Duodenal mucosa (tissue), 2 donors: Measurements from ENCODE around the gene SLC25A23.
"Not testable (repeated sequence)": the region's sequence is repeated elsewhere in the genome, so short reads cannot be mapped to it uniquely, and the experiment has no call there.

Source experiments
- H3K27ac ChIP-seq: one replicate; pipeline ENCODE4 v1.7.0; 2013; ENCODE audit warnings: low read depth, low read length
- H3K27me3 ChIP-seq, 2 donors: one replicate each; pipeline ENCODE4 v1.7.0; 2013; ENCODE audit warnings: low read length in 2 of 2, control low read depth in 1 of 2; ENCODE audit not compliant: insufficient read depth in 2 of 2, control insufficient read depth in 1 of 2
- H3K36me3 ChIP-seq, 2 donors: one replicate each; pipeline ENCODE4 v1.7.0; 2013; ENCODE audit warnings: low read length in 2 of 2, control low read depth in 1 of 2; ENCODE audit not compliant: insufficient read depth in 2 of 2, control insufficient read depth in 1 of 2
- H3K4me1 ChIP-seq, 2 donors: one replicate each; pipeline ENCODE4 v1.7.0; 2013; ENCODE audit warnings: low read length in 2 of 2, control low read depth in 1 of 2; ENCODE audit not compliant: insufficient read depth in 2 of 2, control insufficient read depth in 1 of 2
- H3K4me3 ChIP-seq, 2 donors: one replicate each; pipeline ENCODE4 v1.7.0; 2013; ENCODE audit warnings: low read length in 2 of 2, low read depth in 1 of 2
- H3K9ac ChIP-seq, 2 donors: one replicate each; pipeline ENCODE4 v1.7.0; 2013; ENCODE audit warnings: low read length in 2 of 2, low read depth in 1 of 2
- H3K9me3 ChIP-seq, 2 donors: one replicate each; pipeline ENCODE4 v1.7.0; 2013; ENCODE audit warnings: low read length in 2 of 2, control low read depth in 1 of 2; ENCODE audit not compliant: control insufficient read depth in 1 of 2

Gene SLC25A23

GRCh38 chr19:6459262-6460098 lies at the start of gene SLC25A23:
Gene SLC25A23, minus strand, starts transcription at chr19:6459792. Its CDS starts 164 bp downstream, at chr19:6459628.
- H3K9ac ChIP-seq, result peak within 1 kb of the TSS; percentile 73 to 86
- peaks cover 4 to 13% of the 10 kb centered on the region in 2 donors for H3K36me3 ChIP-seq
- H3K4me1 ChIP-seq, result peaks cover 12% of the 10 kb centered on the region in 2 donors
- no peaks in the 10 kb centered on the region for H3K27me3 ChIP-seq
- H3K27ac ChIP-seq, result peak within 1 kb of the TSS; percentile 88
- peak within 1 kb of the TSS; percentile 86 to 96 for H3K4me3 ChIP-seq
- peaks cover 1 to 2% of the 10 kb centered on the region in 2 donors for H3K9me3 ChIP-seq

DNA sequence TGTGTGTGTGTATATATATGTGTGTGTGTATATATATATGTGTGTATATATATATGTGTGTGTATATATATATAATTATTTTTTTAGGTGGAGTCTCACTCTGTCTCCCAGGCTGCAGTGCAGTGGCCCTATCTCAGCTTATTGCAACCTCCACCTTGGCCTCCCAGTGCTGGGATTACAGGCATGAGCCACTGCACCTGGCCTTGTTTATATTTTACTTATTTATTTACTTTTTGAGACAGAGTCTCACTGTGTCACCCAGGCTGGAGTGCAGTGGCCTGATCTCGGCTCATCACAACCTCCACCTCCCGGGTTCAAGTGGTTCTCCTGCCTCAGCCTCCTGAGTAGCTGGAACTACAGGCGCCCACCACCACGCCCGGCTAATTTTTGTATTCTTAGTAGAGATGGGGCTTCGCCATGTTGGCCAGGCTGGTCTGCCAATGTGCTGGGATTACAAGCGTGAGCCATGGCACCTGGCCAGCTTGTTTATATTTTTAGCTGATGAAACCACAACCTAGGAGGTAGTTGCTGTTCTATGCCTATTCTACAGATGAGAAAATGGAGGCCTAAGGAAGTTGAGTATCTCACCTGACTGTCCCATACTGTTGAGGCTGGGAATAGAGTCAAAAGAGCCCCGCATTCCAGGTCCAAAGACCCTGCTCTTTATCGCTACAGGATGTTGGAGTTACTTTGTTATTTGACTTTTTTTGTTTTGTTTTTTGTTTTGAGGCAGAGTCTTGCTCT lies 48.6 kb upstream of the SLC25A23 start:
- not testable (repeated sequence) for H3K27ac ChIP-seq, H3K4me1 ChIP-seq, H3K9ac ChIP-seq, H3K4me3 ChIP-seq, H3K36me3 ChIP-seq, H3K9me3 ChIP-seq, H3K27me3 ChIP-seq

- no peaks in the 10 kb centered on the region for H3K4me1 ChIP-seq
- no peaks in the 10 kb centered on the region for H3K36me3 ChIP-seq
- no peaks in the 10 kb centered on the region for H3K9me3 ChIP-seq
- no peak overlapping the region for H3K4me3 ChIP-seq
- H3K27me3 ChIP-seq, result peaks cover 18 to 23% of the 10 kb centered on the region in 2 donors
- no peak overlapping the region for H3K9ac ChIP-seq
- no peak overlapping the region for H3K27ac ChIP-seq
Measured at GRCh38 chr19:6503407-6504201, 44.0 kb upstream of the SLC25A23 start.

GRCh38 chr19:6501740-6502648 lies 42.4 kb upstream of the SLC25A23 start, which contains the start of gene TUBB4A:
Gene TUBB4A, minus strand, starts transcription at chr19:6502309. Its CDS starts 97 bp downstream, at chr19:6502212.
- no peaks in the 10 kb centered on the region for H3K36me3 ChIP-seq
- H3K9me3 ChIP-seq, result no peaks in the 10 kb centered on the region
- H3K4me3 ChIP-seq, result peak within 1 kb of the TSS; percentile 8 to 43
- no peak within 1 kb of the TSS for H3K9ac ChIP-seq
- peaks cover 21 to 23% of the 10 kb centered on the region in 2 donors for H3K27me3 ChIP-seq
- no peak within 1 kb of the TSS for H3K27ac ChIP-seq
- H3K4me1 ChIP-seq, result no peaks in the 10 kb centered on the region

- Histone ChIP-seq H3K4me3 (no peak overlapping the region), H3K9ac (no peak overlapping the region), H3K36me3 (no peaks in the 10 kb centered on the region), H3K27me3 (peaks cover 21 to 23% of the 10 kb centered on the region in 2 donors), H3K27ac (no peak overlapping the region), H3K9me3 (no peaks in the 10 kb centered on the region), H3K4me1 (no peaks in the 10 kb centered on the region)
Measured at GRCh38 chr19:6500837-6501739, 41.5 kb upstream of the SLC25A23 start.

DNA sequence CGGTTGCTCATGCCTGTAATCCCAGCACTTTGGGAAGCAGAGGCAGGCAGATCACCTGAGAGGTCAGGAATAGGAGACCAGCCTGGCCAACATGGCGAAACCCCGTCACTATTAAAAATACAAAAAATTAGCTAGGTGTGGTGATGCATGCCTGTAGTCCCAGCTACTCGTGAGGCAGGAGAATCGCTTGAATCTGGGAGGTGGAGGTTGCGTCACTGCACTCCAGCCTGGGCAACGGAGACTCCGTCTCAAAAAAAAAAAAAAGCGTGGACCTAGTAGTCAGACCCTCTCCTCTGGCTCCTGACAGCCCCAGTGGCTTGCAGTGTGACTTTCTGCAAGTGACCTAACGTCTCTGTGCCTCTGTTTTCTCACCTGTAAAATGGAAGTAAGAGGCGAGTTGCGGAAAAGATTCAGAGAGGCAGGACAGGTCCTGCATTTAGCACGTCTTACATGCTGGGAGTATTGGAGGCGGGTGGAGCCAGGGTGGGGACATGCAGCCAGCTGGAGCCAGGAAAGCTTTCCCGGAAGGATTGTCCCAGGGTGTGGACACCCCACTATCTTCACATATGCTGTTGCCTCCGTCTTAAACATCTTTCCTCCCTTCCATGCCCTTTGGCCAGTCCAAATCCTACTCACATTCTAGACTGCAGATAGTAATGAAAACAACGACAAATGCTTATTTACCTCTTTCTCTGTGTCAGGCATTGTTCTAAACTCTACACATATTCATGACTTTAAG lies 39.6 kb upstream of the SLC25A23 start:
- Histone ChIP-seq H3K4me1 (no peaks in the 10 kb centered on the region), H3K9me3 (no peaks in the 10 kb centered on the region), H3K27ac (no peak overlapping the region), H3K4me3 (no peak overlapping the region), H3K27me3 (peaks cover 21 to 23% of the 10 kb centered on the region in 2 donors), H3K36me3 (no peaks in the 10 kb centered on the region), H3K9ac (no peak overlapping the region)

DNA sequence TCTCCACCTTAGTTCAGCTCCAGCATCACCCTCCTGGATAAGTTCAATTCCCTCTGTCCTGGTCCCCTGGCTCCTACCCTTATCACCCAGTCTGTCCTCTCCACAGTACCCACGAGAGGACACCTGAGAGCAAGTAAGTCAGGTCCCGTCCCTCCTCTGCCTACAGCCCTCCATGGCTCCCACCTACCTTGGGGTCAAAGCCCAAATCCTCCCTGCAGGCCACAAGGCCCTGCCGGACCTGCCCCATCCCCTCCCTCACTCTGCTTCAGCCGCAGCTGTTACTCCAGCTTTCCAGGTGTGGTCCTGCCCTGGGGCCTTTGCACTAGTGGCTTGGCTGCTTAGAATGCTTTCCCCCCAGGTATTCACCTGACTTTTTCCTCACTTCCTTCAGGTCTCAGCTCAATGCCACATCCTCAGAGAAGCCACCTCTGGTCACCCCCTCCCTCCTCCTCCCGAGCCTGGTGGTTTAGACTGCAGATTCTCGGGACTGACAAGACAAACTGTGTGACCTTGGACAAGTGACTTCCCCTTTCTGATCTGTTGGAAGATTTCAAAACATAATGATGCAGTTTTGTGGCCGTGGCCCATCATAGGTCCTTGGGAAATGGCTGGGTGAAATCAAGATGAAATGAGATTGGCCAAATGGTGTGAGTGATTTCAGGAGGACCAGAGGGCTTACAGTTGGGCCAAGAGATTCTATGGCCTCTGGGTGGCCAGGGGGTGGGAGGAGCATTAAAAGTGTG lies 38.9 kb upstream of the SLC25A23 start:
- H3K27me3 ChIP-seq, result peaks cover 21 to 23% of the 10 kb centered on the region in 2 donors
- H3K4me1 ChIP-seq, result no peaks in the 10 kb centered on the region
- no peaks in the 10 kb centered on the region for H3K9me3 ChIP-seq
- H3K9ac ChIP-seq, result no peak overlapping the region
- no peaks in the 10 kb centered on the region for H3K36me3 ChIP-seq
- no peak overlapping the region for H3K4me3 ChIP-seq
- no peak overlapping the region for H3K27ac ChIP-seq

- Histone ChIP-seq H3K9ac (no peak overlapping the region), H3K36me3 (no peaks in the 10 kb centered on the region), H3K4me1 (no peaks in the 10 kb centered on the region), H3K9me3 (no peaks in the 10 kb centered on the region), H3K27ac (no peak overlapping the region), H3K4me3 (no peak overlapping the region), H3K27me3 (peaks cover 4 to 9% of the 10 kb centered on the region in 2 donors)
Measured at GRCh38 chr19:6495947-6496346, 36.4 kb upstream of the SLC25A23 start.
